GM18858 (cell line): ENCODE measurements around the gene LRP3.

ENCODE experiments used
- ATAC-seq: cut with Tn5 transposase; IDR thresholded peaks from one replicate; pipeline ENCODE4 v1.9.1; 2021; ENCODE audit not compliant: unreplicated experiment

The LRP3 gene

GRCh38 chr19:33235269-33235995 is 41.3 kb downstream of the LRP3 start:
- ATAC-seq = peak; percentile 90

- ATAC-seq = no peak
These were observed 41.8 kb downstream of the LRP3 start for GRCh38 chr19:33235996-33236350.

GRCh38 chr19:33236696-33237390 is 42.7 kb downstream of the LRP3 start:
- ATAC-seq = no peak

GRCh38 chr19:33238481-33239149 is 44.5 kb downstream of the LRP3 start:
- no peak for ATAC-seq

GRCh38 chr19:33239223-33239975 is 45.3 kb downstream of the LRP3 start:
- ATAC-seq = no peak

- ATAC-seq = no peak
These were observed 46.1 kb downstream of the LRP3 start for GRCh38 chr19:33240181-33240771.

- no peak for ATAC-seq
These were observed 47.0 kb downstream of the LRP3 start for GRCh38 chr19:33241091-33241529.

- no peak for ATAC-seq
These were observed 47.5 kb downstream of the LRP3 start for GRCh38 chr19:33241530-33242101.

GRCh38 chr19:33242131-33242530 is 48.0 kb downstream of the LRP3 start:
- ATAC-seq = no peak

GRCh38 chr19:33242911-33243310 is 48.8 kb downstream of the LRP3 start:
- no peak for ATAC-seq

GRCh38 chr19:33245948-33246708 is 52.0 kb downstream of the LRP3 start:
- ATAC-seq = no peak

GRCh38 chr19:33246709-33247440 is 52.7 kb downstream of the LRP3 start:
- ATAC-seq = no peak

- ATAC-seq = no peak
These were observed 53.3 kb downstream of the LRP3 start for GRCh38 chr19:33247441-33247819.

GRCh38 chr19:33248104-33248503 is 54.0 kb downstream of the LRP3 start:
- ATAC-seq = no peak

- ATAC-seq = no peak
These were observed 54.4 kb downstream of the LRP3 start for GRCh38 chr19:33248553-33248953.

- ATAC-seq = no peak
These were observed 55.0 kb downstream of the LRP3 start for GRCh38 chr19:33248954-33249613.

GRCh38 chr19:33249740-33250366 is 55.7 kb downstream of the LRP3 start:
- no peak for ATAC-seq

- ATAC-seq = no peak
These were observed 56.4 kb downstream of the LRP3 start for GRCh38 chr19:33250500-33250899.
